IMR-90 (cell line): ENCODE data around the gene NUCB2.

ENCODE experiments used
- CEBPB ChIP-seq: IDR thresholded peaks from 2 replicates; pipeline ENCODE4 v1.6.1; 2012; ENCODE audit warnings: low read depth, low read length, improper control_type of control experiment
- POLR2A ChIP-seq: IDR thresholded peaks from 2 replicates; pipeline ENCODE4 v1.6.1; 2012; ENCODE audit warnings: mild to moderate bottlenecking, low read depth, low read length
- RFX5 ChIP-seq: IDR thresholded peaks from 2 replicates; pipeline ENCODE4 v1.8.0; 2012; ENCODE audit warnings: low read depth, mild to moderate bottlenecking, low read length, moderate library complexity
- TF ChIP-seq, protein P1 (sequence below): fragments of 150-350 bp; IDR thresholded peaks from 2 replicates; pipeline ENCODE4 v1.6.1; 2016; ENCODE audit warnings: low read depth, mild to moderate bottlenecking, low read length, moderate library complexity, borderline replicate concordance
- TF ChIP-seq, protein P2 (sequence below): conservative IDR thresholded peaks from 2 replicates; pipeline ENCODE4 v1.5.1; 2012; ENCODE audit warnings: mild to moderate bottlenecking, low read depth, low read length, improper control_type of control experiment

GRCh38 chr11:17296852-17297559, 20.5 kb downstream of the NUCB2 start:
- TF ChIP-seq POLR2A = no peak
- TF ChIP-seq RFX5 = no peak
- no peak for TF ChIP-seq CEBPB
- TF ChIP-seq, protein P1, sequence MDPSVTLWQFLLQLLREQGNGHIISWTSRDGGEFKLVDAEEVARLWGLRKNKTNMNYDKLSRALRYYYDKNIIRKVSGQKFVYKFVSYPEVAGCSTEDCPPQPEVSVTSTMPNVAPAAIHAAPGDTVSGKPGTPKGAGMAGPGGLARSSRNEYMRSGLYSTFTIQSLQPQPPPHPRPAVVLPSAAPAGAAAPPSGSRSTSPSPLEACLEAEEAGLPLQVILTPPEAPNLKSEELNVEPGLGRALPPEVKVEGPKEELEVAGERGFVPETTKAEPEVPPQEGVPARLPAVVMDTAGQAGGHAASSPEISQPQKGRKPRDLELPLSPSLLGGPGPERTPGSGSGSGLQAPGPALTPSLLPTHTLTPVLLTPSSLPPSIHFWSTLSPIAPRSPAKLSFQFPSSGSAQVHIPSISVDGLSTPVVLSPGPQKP = no peak
- TF ChIP-seq, protein P2, sequence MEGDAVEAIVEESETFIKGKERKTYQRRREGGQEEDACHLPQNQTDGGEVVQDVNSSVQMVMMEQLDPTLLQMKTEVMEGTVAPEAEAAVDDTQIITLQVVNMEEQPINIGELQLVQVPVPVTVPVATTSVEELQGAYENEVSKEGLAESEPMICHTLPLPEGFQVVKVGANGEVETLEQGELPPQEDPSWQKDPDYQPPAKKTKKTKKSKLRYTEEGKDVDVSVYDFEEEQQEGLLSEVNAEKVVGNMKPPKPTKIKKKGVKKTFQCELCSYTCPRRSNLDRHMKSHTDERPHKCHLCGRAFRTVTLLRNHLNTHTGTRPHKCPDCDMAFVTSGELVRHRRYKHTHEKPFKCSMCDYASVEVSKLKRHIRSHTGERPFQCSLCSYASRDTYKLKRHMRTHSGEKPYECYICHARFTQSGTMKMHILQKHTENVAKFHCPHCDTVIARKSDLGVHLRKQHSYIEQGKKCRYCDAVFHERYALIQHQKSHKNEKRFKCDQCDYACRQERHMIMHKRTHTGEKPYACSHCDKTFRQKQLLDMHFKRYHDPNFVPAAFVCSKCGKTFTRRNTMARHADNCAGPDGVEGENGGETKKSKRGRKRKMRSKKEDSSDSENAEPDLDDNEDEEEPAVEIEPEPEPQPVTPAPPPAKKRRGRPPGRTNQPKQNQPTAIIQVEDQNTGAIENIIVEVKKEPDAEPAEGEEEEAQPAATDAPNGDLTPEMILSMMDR = no peak
